ENCODE measurements around the gene DHX30. TPM values are rescaled to one million over a fixed set of nuclear protein-coding genes. Genes with fewer than 3 reads are reported as not detected.
"Not testable (repeated sequence)": the region's sequence is repeated elsewhere in the genome, so short reads cannot be mapped to it uniquely, and the experiment has no call there.

DHX30 gene
- 56.6 and 59.4 TPM in 2 replicates for total RNA-seq

- Histone ChIP-seq H3K9me3 (ENCODE audit: low read depth, low read length) (no peaks in the 10 kb centered on the region), H3K4me3 (ENCODE audit: insufficient read depth, low read length) (peak within 1 kb of the TSS; percentile 84), H3K27me3 (ENCODE audit: insufficient read depth, low read length) (no peaks in the 10 kb centered on the region), H3K4me2 (ENCODE audit: insufficient read depth, low read length) (peak within 1 kb of the TSS; percentile 96), H3K79me2 (ENCODE audit: insufficient read depth, low read length) (peaks cover 24% of the 10 kb centered on the region), H3K4me1 (ENCODE audit: insufficient read depth, low read length) (peaks cover 15% of the 10 kb centered on the region), H3K27ac (ENCODE audit: low read depth, low read length) (peak within 1 kb of the TSS; percentile 89), H2AFZ (ENCODE audit: low read length) (peak within 1 kb of the TSS; percentile 97), H4K20me1 (ENCODE audit: insufficient read depth, low read length) (no peaks in the 10 kb centered on the region), H3K36me3 (ENCODE audit: insufficient read depth, low read length) (peaks cover 2% of the 10 kb centered on the region)
- DNase-seq (ENCODE audit: insufficient read length, low spot score, missing footprints), result peak; percentile 98
- TF ChIP-seq, protein P1, sequence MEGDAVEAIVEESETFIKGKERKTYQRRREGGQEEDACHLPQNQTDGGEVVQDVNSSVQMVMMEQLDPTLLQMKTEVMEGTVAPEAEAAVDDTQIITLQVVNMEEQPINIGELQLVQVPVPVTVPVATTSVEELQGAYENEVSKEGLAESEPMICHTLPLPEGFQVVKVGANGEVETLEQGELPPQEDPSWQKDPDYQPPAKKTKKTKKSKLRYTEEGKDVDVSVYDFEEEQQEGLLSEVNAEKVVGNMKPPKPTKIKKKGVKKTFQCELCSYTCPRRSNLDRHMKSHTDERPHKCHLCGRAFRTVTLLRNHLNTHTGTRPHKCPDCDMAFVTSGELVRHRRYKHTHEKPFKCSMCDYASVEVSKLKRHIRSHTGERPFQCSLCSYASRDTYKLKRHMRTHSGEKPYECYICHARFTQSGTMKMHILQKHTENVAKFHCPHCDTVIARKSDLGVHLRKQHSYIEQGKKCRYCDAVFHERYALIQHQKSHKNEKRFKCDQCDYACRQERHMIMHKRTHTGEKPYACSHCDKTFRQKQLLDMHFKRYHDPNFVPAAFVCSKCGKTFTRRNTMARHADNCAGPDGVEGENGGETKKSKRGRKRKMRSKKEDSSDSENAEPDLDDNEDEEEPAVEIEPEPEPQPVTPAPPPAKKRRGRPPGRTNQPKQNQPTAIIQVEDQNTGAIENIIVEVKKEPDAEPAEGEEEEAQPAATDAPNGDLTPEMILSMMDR (IDR thresholded peaks at IDR 0.05; ENCODE audit: extremely low read depth, low read depth, low read length), result no peak
These were observed at the start of gene DHX30 for GRCh38 chr3:47802734-47803479. TSS of gene DHX30 (plus strand) at chr3:47803138. CDS start at chr3:47810684, 7,546 bp downstream.

GRCh38 chr3:47758261-47759025 is 44.5 kb upstream of the DHX30 start:
- H3K4me1 ChIP-seq (ENCODE audit: insufficient read depth, low read length), result no peaks in the 10 kb centered on the region
- H3K4me2 ChIP-seq (ENCODE audit: insufficient read depth, low read length), result no peak overlapping the region
- no peak for DNase-seq (ENCODE audit: insufficient read length, low spot score, missing footprints)
- no peaks in the 10 kb centered on the region for H3K27me3 ChIP-seq (ENCODE audit: insufficient read depth, low read length)
- peaks cover 8% of the 10 kb centered on the region for H3K36me3 ChIP-seq (ENCODE audit: insufficient read depth, low read length)
- no peaks in the 10 kb centered on the region for H3K9me3 ChIP-seq (ENCODE audit: low read depth, low read length)
- H3K4me3 ChIP-seq (ENCODE audit: insufficient read depth, low read length), result no peak overlapping the region
- H3K27ac ChIP-seq (ENCODE audit: low read depth, low read length), result no peak overlapping the region
- H2AFZ ChIP-seq (ENCODE audit: low read length), result no peak overlapping the region
- TF ChIP-seq, protein P1 (IDR thresholded peaks at IDR 0.05; ENCODE audit: extremely low read depth, low read depth, low read length), result no peak
- H4K20me1 ChIP-seq (ENCODE audit: insufficient read depth, low read length), result peaks cover 12% of the 10 kb centered on the region
- peaks cover 60% of the 10 kb centered on the region for H3K79me2 ChIP-seq (ENCODE audit: insufficient read depth, low read length)

- H3K27me3 ChIP-seq (ENCODE audit: insufficient read depth, low read length), result not testable (repeated sequence)
These were observed 42.7 kb upstream of the DHX30 start for GRCh38 chr3:47760207-47760606.

GRCh38 chr3:47761046-47761445 is 41.9 kb upstream of the DHX30 start:
- TF ChIP-seq, protein P1 (IDR thresholded peaks at IDR 0.05; ENCODE audit: extremely low read depth, low read depth, low read length), result no peak
- Histone ChIP-seq H3K27ac (ENCODE audit: low read depth, low read length) (no peak overlapping the region), H2AFZ (ENCODE audit: low read length) (no peak overlapping the region), H3K4me3 (ENCODE audit: insufficient read depth, low read length) (no peak overlapping the region), H3K79me2 (ENCODE audit: insufficient read depth, low read length) (peaks cover 64% of the 10 kb centered on the region), H3K36me3 (ENCODE audit: insufficient read depth, low read length) (peaks cover 11% of the 10 kb centered on the region), H3K4me1 (ENCODE audit: insufficient read depth, low read length) (no peaks in the 10 kb centered on the region), H4K20me1 (ENCODE audit: insufficient read depth, low read length) (peaks cover 15% of the 10 kb centered on the region), H3K27me3 (ENCODE audit: insufficient read depth, low read length) (no peaks in the 10 kb centered on the region), H3K9me3 (ENCODE audit: low read depth, low read length) (no peaks in the 10 kb centered on the region), H3K4me2 (ENCODE audit: insufficient read depth, low read length) (no peak overlapping the region)
- no peak for DNase-seq (ENCODE audit: insufficient read length, low spot score, missing footprints)

More at GRCh38 chr3:47760207-47760606, 42.7 kb upstream of the DHX30 start:
- H3K4me3 ChIP-seq (ENCODE audit: insufficient read depth, low read length); H3K27ac ChIP-seq (ENCODE audit: low read depth, low read length); H3K4me2 ChIP-seq (ENCODE audit: insufficient read depth, low read length); H3K4me1 ChIP-seq (ENCODE audit: insufficient read depth, low read length); H2AFZ ChIP-seq (ENCODE audit: low read length); H3K9me3 ChIP-seq (ENCODE audit: low read depth, low read length); DNase-seq (ENCODE audit: insufficient read length, low spot score, missing footprints): not testable (repeated sequence)
- peaks cover 11% of the 10 kb centered on the region for H3K36me3 ChIP-seq (ENCODE audit: insufficient read depth, low read length)
- peaks cover 61% of the 10 kb centered on the region for H3K79me2 ChIP-seq (ENCODE audit: insufficient read depth, low read length)
- peaks cover 15% of the 10 kb centered on the region for H4K20me1 ChIP-seq (ENCODE audit: insufficient read depth, low read length)

Data from osteoblast (primary cell).